Panc1 (cell line): ENCODE data around the gene KIAA0232.

Experiments used
- POLR2AphosphoS5 ChIP-seq: IDR thresholded peaks from 2 replicates; pipeline ENCODE4 v1.6.1; 2012; ENCODE audit warnings: mild to moderate bottlenecking, low read depth, low read length, moderate library complexity
- SIN3A ChIP-seq: IDR thresholded peaks from 2 replicates; pipeline ENCODE4 v1.6.1; 2012; ENCODE audit warnings: low read depth, mild to moderate bottlenecking, low read length, moderate library complexity, borderline replicate concordance; ENCODE audit not compliant: insufficient read depth
- TCF7L2 ChIP-seq: IDR thresholded peaks from 2 replicates; pipeline ENCODE4 v1.6.1; 2011; ENCODE audit warnings: mild to moderate bottlenecking, low read depth, low read length, inconsistent platforms
- TF ChIP-seq, protein P1 (sequence below): fragments of 450-650 bp; IDR thresholded peaks from 2 replicates; pipeline ENCODE4 v1.5.1; 2017; ENCODE audit warnings: mild to moderate bottlenecking
- TF ChIP-seq, protein P2 (sequence below), 2 experiments: IDR thresholded peaks; 2 replicates each; pipeline ENCODE4 v1.6.1; 2011 to 2012; ENCODE audit warnings: low read depth in 2 of 2, control low read depth in 1 of 2, low read length in 1 of 2, mild to moderate bottlenecking in 1 of 2, moderate library complexity in 1 of 2; ENCODE audit not compliant: insufficient read depth in 1 of 2

DNA sequence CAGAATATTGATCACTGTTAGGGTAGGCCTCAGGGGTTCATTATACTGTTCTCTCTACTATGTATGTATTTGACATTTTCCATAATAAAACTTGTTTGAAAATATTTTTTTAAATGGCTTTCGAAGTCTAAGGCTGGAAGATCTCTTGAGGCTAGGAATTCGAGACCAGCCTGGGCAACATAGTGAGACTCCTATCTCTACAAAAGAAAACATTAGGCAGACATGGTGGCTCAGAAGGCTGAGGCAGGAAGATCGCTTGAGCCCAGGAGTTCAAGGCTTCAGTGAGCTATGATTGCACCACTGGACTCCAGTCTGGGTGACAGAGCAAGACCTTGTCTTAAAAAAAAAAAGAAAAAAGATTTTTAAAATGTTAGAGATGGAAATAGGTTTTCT is 111.6 kb downstream of the KIAA0232 start:
- TF ChIP-seq, protein P1, sequence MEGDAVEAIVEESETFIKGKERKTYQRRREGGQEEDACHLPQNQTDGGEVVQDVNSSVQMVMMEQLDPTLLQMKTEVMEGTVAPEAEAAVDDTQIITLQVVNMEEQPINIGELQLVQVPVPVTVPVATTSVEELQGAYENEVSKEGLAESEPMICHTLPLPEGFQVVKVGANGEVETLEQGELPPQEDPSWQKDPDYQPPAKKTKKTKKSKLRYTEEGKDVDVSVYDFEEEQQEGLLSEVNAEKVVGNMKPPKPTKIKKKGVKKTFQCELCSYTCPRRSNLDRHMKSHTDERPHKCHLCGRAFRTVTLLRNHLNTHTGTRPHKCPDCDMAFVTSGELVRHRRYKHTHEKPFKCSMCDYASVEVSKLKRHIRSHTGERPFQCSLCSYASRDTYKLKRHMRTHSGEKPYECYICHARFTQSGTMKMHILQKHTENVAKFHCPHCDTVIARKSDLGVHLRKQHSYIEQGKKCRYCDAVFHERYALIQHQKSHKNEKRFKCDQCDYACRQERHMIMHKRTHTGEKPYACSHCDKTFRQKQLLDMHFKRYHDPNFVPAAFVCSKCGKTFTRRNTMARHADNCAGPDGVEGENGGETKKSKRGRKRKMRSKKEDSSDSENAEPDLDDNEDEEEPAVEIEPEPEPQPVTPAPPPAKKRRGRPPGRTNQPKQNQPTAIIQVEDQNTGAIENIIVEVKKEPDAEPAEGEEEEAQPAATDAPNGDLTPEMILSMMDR: no peak
- TF ChIP-seq SIN3A (no peak), POLR2AphosphoS5 (no peak), TCF7L2 (no peak)
- TF ChIP-seq, protein P2, sequence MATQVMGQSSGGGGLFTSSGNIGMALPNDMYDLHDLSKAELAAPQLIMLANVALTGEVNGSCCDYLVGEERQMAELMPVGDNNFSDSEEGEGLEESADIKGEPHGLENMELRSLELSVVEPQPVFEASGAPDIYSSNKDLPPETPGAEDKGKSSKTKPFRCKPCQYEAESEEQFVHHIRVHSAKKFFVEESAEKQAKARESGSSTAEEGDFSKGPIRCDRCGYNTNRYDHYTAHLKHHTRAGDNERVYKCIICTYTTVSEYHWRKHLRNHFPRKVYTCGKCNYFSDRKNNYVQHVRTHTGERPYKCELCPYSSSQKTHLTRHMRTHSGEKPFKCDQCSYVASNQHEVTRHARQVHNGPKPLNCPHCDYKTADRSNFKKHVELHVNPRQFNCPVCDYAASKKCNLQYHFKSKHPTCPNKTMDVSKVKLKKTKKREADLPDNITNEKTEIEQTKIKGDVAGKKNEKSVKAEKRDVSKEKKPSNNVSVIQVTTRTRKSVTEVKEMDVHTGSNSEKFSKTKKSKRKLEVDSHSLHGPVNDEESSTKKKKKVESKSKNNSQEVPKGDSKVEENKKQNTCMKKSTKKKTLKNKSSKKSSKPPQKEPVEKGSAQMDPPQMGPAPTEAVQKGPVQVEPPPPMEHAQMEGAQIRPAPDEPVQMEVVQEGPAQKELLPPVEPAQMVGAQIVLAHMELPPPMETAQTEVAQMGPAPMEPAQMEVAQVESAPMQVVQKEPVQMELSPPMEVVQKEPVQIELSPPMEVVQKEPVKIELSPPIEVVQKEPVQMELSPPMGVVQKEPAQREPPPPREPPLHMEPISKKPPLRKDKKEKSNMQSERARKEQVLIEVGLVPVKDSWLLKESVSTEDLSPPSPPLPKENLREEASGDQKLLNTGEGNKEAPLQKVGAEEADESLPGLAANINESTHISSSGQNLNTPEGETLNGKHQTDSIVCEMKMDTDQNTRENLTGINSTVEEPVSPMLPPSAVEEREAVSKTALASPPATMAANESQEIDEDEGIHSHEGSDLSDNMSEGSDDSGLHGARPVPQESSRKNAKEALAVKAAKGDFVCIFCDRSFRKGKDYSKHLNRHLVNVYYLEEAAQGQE (IDR thresholded peaks at IDR 0.05; ENCODE audit: insufficient read depth in 1 of 2, low read depth in 2 of 2, low read length in 1 of 2): no peak
